SU-DHL-6 (cell line): ENCODE results near the gene CLEC9A.

ENCODE experiments used
- H2AFZ ChIP-seq: fragments of 200-600 bp; sonication (generic); 2 replicates; pipeline ENCODE4 v1.6.1; 2014; ENCODE audit warnings: low read depth, mild to moderate bottlenecking, moderate library complexity, mixed read lengths, antibody characterized with exemption, low read length; ENCODE audit not compliant: severe bottlenecking
- H3F3A ChIP-seq: fragments of 200-600 bp; shearing (Covaris generic); 2 replicates; pipeline ENCODE4 v1.6.0; 2016; ENCODE audit warnings: antibody characterized with exemption, mild to moderate bottlenecking; ENCODE audit not compliant: insufficient read depth
- H3K27ac ChIP-seq: fragments of 200-600 bp; sonication (generic); 2 replicates; pipeline ENCODE4 v1.5.1; 2016; ENCODE audit warnings: low read depth, mild to moderate bottlenecking, low read length, moderate library complexity, mixed read lengths
- H3K27me3 ChIP-seq: fragments of 200-600 bp; sonication (generic), shearing (Covaris generic); 2 replicates; pipeline ENCODE4 v1.6.0; 2014; ENCODE audit warnings: mild to moderate bottlenecking, low read length
- H3K36me3 ChIP-seq: fragments of 200-600 bp; sonication (generic); 2 replicates; pipeline ENCODE4 v1.6.1; 2014; ENCODE audit warnings: mild to moderate bottlenecking, low read length, mixed read lengths
- H3K4me2 ChIP-seq: fragments of 300-600, 200-600 bp; shearing (Covaris generic), sonication (generic); 2 replicates; pipeline ENCODE4 v1.6.0; 2014; ENCODE audit warnings: low read length, low read depth, mild to moderate bottlenecking; ENCODE audit not compliant: poor library complexity, severe bottlenecking
- H3K4me3 ChIP-seq: fragments of 200-600 bp; sonication (generic); 2 replicates; pipeline ENCODE4 v1.5.1; 2014; ENCODE audit warnings: antibody characterized with exemption, low read length, mild to moderate bottlenecking, mixed read lengths; ENCODE audit not compliant: insufficient read depth, poor library complexity, severe bottlenecking
- H3K79me2 ChIP-seq: fragments of 200-600 bp; sonication (generic); 2 replicates; pipeline ENCODE4 v1.6.1; 2014; ENCODE audit warnings: mild to moderate bottlenecking, low read length, moderate library complexity; ENCODE audit not compliant: insufficient read depth
- H3K9ac ChIP-seq: fragments of 200-600 bp; sonication (generic); 2 replicates; pipeline ENCODE4 v1.7.0; 2014; ENCODE audit warnings: mild to moderate bottlenecking, low read length
- H3K9me2 ChIP-seq: fragments of 200-600 bp; sonication (generic); replicated peaks from 2 replicates; pipeline ENCODE4 v1.6.1; 2014; ENCODE audit warnings: low read length; ENCODE audit not compliant: insufficient read depth
- H3K9me3 ChIP-seq: fragments of 200-600 bp; sonication (generic); 2 replicates; pipeline ENCODE4 v1.6.1; 2014; ENCODE audit warnings: low read length, mixed read lengths; ENCODE audit not compliant: insufficient read depth
- H4K20me1 ChIP-seq: fragments of 200-600 bp; sonication (generic); 2 replicates; pipeline ENCODE4 v1.6.1; 2014; ENCODE audit warnings: low read depth, mild to moderate bottlenecking, antibody characterized with exemption, low read length, moderate library complexity, mixed read lengths
- CTCF ChIP-seq: fragments of 200-600 bp; sonication (generic); IDR thresholded peaks from one replicate; pipeline ENCODE4 v1.5.1; 2017; ENCODE audit warnings: antibody characterized with exemption, mild to moderate bottlenecking, low read length, moderate library complexity; ENCODE audit not compliant: insufficient read depth, poor library complexity, severe bottlenecking
- EZH2phosphoT487 ChIP-seq: fragments of 200-600 bp; sonication (generic), shearing (Covaris generic); conservative IDR thresholded peaks from 2 replicates; pipeline ENCODE4 v1.6.1; 2018; ENCODE audit warnings: mild to moderate bottlenecking, antibody characterized with exemption, low read length, moderate library complexity, mixed read lengths

The CLEC9A gene

GRCh38 chr12:10101042-10101579 is 70.6 kb downstream of the CLEC9A start:
- H3K9me2 ChIP-seq = no peaks in the 10 kb centered on the region
- no peaks in the 10 kb centered on the region for H3F3A ChIP-seq
- H2AFZ ChIP-seq = no peak overlapping the region
- no peaks in the 10 kb centered on the region for H3K9me3 ChIP-seq
- H3K9ac ChIP-seq = no peak overlapping the region
- no peaks in the 10 kb centered on the region for H4K20me1 ChIP-seq
- no peak overlapping the region for H3K4me2 ChIP-seq
- TF ChIP-seq CTCF = no peak
- no peak for TF ChIP-seq EZH2phosphoT487
- H3K36me3 ChIP-seq = no peaks in the 10 kb centered on the region
- no peak overlapping the region for H3K27ac ChIP-seq
- H3K79me2 ChIP-seq = no peaks in the 10 kb centered on the region
- no peak overlapping the region for H3K4me3 ChIP-seq
- no peaks in the 10 kb centered on the region for H3K27me3 ChIP-seq

- no peaks in the 10 kb centered on the region for H3K27me3 ChIP-seq
- no peaks in the 10 kb centered on the region for H3K9me3 ChIP-seq
- no peak overlapping the region for H3K4me3 ChIP-seq
- no peak overlapping the region for H3K4me2 ChIP-seq
- no peak overlapping the region for H3K27ac ChIP-seq
- H2AFZ ChIP-seq = no peak overlapping the region
- no peak overlapping the region for H3K9ac ChIP-seq
- H3K9me2 ChIP-seq = no peaks in the 10 kb centered on the region
- no peaks in the 10 kb centered on the region for H4K20me1 ChIP-seq
- TF ChIP-seq EZH2phosphoT487 = no peak
- TF ChIP-seq CTCF = no peak
- H3F3A ChIP-seq = no peaks in the 10 kb centered on the region
- no peaks in the 10 kb centered on the region for H3K79me2 ChIP-seq
- H3K36me3 ChIP-seq = no peaks in the 10 kb centered on the region
Observed at GRCh38 chr12:10101648-10102220, 71.3 kb downstream of the CLEC9A start.

- Histone ChIP-seq H3F3A (no peaks in the 10 kb centered on the region), H3K36me3 (no peaks in the 10 kb centered on the region), H4K20me1 (no peaks in the 10 kb centered on the region), H3K9me2 (no peaks in the 10 kb centered on the region), H3K79me2 (no peaks in the 10 kb centered on the region), H3K9me3 (no peaks in the 10 kb centered on the region), H3K4me2 (no peak overlapping the region), H2AFZ (no peak overlapping the region), H3K27me3 (no peaks in the 10 kb centered on the region), H3K9ac (no peak overlapping the region), H3K27ac (no peak overlapping the region), H3K4me3 (no peak overlapping the region)
- TF ChIP-seq EZH2phosphoT487 (no peak), CTCF (no peak)
Observed at GRCh38 chr12:10102322-10102721, 71.8 kb downstream of the CLEC9A start.
